ENCODE data around the gene EI24. TPM values are rescaled to one million over a fixed set of nuclear protein-coding genes. Genes with fewer than 3 reads are reported as not detected.

EI24 gene
- total and polyA plus RNA-seq, 9 of the 15 experiments (the other 6 are each of a cell fraction or from before 2014, with no cell fraction given): 50.4 to 260 (median 168) TPM

- TF ChIP-seq ZNF280B (CRISPR knock-in tag; IDR thresholded peaks at IDR 0.05) (no peak), ZNF77 (CRISPR knock-in tag; IDR thresholded peaks at IDR 0.05) (no peak), ESRRA (IDR thresholded peaks at IDR 0.05; ENCODE audit: borderline replicate concordance, low read depth) (peak; percentile 29; the same call in 1 of the 2 replicates), CEBPZ (IDR thresholded peaks at IDR 0.05; ENCODE audit: borderline replicate concordance, low read depth, low read length) (peak; percentile 98), IRF9 (tag; IDR thresholded peaks at IDR 0.05) (no peak), ZNF277 (CRISPR knock-in tag; IDR thresholded peaks at IDR 0.05; ENCODE audit: borderline replicate concordance) (no peak), EP400 (IDR thresholded peaks at IDR 0.05) (peak; percentile 98), ELF2 (CRISPR knock-in tag; IDR thresholded peaks at IDR 0.05) (no peak), ZNF76 (CRISPR knock-in tag; IDR thresholded peaks at IDR 0.05; ENCODE audit: borderline replicate concordance) (no peak), HLTF (IDR thresholded peaks at IDR 0.05) (no peak; the same call in 1 of the 2 replicates), PURB (CRISPR knock-in tag; IDR thresholded peaks at IDR 0.05; ENCODE audit: low read depth) (no peak), RNF219 (CRISPR knock-in tag; IDR thresholded peaks at IDR 0.05) (no peak), MAFF (IDR thresholded peaks at IDR 0.05; ENCODE audit: low read length) (no peak), HDAC3 (IDR thresholded peaks at IDR 0.05; ENCODE audit: borderline replicate concordance, partially characterized antibody) (peak; percentile 65), FOXA1 (IDR thresholded peaks at IDR 0.05; ENCODE audit: borderline replicate concordance) (no peak), PTBP1 (IDR thresholded peaks at IDR 0.05; ENCODE audit: low read depth, low read length) (no peak)
These were observed 23.2 kb downstream of the EI24 start, which contains the start of gene STT3A (continued) for GRCh38 chr11:125592305-125593113.
